ENCODE measurements around the gene ADGRG6. TPM values are rescaled to one million over a fixed set of nuclear protein-coding genes. Genes with fewer than 3 reads are reported as not detected.

ADGRG6 gene
- total RNA-seq, 1 donor from 2014 or later = 39.1 TPM

DNA sequence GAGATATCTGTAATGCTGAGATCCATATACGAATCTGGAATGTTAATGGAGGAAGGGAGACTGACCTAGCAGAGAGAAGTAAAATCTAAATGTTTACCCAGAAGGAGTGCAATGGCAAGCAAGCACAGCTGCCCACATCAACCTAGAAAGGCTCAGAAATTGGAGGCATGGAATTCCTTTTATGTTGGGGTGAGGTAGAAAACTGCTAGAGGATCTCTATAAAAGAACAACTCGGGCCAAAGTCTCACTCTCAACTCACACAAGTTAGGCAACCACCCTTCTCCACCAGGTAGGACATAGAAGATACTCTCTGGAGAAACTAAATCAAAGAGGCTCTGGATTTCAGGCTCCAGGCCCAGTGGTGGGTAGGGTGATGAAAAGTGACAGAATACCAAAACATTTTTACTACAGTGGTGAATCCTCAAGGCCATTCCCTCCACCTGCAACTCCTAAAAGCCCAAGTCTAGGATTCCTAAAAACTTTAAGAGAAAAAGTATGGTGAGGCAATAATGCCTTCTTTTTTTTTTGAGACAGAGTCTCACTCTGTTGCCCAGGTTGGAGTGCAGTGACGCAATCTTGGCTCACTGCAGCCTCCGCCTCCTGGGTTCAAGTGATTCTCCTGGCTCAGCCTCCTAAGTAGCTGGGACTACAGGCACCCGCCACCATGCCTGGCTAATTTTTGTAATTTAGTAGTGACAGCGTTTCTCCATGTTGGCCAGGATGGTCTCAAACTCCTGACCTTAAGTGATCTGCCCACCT lies 9.5 kb upstream of the ADGRG6 start:
- H3K36me3 ChIP-seq (ENCODE audit: control insufficient read depth, insufficient read depth, low read length) = no peaks in the 10 kb centered on the region
- H3K27me3 ChIP-seq (ENCODE audit: control insufficient read depth, insufficient read depth, low read length) = no peaks in the 10 kb centered on the region
- no peak for DNase-seq (ENCODE audit: low read depth)
- TF ChIP-seq, protein P1, sequence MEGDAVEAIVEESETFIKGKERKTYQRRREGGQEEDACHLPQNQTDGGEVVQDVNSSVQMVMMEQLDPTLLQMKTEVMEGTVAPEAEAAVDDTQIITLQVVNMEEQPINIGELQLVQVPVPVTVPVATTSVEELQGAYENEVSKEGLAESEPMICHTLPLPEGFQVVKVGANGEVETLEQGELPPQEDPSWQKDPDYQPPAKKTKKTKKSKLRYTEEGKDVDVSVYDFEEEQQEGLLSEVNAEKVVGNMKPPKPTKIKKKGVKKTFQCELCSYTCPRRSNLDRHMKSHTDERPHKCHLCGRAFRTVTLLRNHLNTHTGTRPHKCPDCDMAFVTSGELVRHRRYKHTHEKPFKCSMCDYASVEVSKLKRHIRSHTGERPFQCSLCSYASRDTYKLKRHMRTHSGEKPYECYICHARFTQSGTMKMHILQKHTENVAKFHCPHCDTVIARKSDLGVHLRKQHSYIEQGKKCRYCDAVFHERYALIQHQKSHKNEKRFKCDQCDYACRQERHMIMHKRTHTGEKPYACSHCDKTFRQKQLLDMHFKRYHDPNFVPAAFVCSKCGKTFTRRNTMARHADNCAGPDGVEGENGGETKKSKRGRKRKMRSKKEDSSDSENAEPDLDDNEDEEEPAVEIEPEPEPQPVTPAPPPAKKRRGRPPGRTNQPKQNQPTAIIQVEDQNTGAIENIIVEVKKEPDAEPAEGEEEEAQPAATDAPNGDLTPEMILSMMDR (IDR thresholded peaks at IDR 0.05; ENCODE audit: insufficient read depth, low read length, poor library complexity, severe bottlenecking) = no peak
- no peak overlapping the region for H3K4me3 ChIP-seq (ENCODE audit: low read depth, low read length)

DNA sequence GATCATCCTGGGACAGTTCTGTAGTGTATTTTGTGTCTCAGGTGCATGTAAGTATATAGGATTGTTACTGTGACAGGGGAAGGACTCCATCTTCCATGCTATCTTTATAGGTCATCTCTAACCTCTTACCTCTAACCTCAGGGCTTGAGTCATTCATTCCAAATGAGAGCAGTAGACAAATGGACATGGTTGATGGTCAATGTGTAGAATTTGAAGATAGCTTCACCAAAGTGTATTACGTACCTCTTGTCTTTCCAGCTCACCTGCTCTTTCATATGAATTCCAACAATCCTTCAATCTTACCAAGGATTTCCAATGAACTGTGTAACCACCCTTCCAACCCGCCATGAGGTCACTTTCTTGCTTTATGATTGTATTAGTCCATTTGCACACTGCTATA lies 8.7 kb upstream of the ADGRG6 start:
- H3K27me3 ChIP-seq (ENCODE audit: control insufficient read depth, insufficient read depth, low read length) = no peaks in the 10 kb centered on the region
- no peak overlapping the region for H3K4me3 ChIP-seq (ENCODE audit: low read depth, low read length)
- no peak for DNase-seq (ENCODE audit: low read depth)

DNA sequence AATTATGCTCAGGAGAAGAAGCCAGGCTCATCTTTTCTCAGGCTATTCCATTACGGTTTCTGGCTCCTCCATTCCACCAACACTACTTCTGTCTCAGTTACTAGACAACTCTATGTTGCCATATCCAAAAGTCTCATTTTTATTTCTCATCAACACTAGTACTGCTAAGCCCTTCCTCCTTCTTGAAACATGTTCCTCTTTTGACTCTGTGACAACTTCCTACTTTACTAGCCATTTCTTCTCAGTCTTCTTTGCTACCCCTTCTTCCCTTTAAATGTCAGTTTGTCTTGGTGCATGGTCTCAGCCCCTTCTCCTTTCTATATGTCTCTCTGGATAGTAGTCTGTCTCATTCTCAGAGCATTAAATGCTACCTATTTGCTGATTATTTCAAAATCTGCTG lies 7.1 kb upstream of the ADGRG6 start:
- Histone ChIP-seq H3K36me3 (ENCODE audit: control insufficient read depth, insufficient read depth, low read length) (no peaks in the 10 kb centered on the region), H3K27me3 (ENCODE audit: control insufficient read depth, insufficient read depth, low read length) (no peaks in the 10 kb centered on the region), H3K4me3 (ENCODE audit: low read depth, low read length) (no peak overlapping the region)
- TF ChIP-seq, protein P1 (IDR thresholded peaks at IDR 0.05; ENCODE audit: insufficient read depth, low read length, poor library complexity, severe bottlenecking) = no peak
- DNase-seq (ENCODE audit: low read depth) = no peak

More for the DNA sequence above, 8.7 kb upstream of the ADGRG6 start:
- TF ChIP-seq, protein P1 (IDR thresholded peaks at IDR 0.05; ENCODE audit: insufficient read depth, low read length, poor library complexity, severe bottlenecking) = no peak
- H3K36me3 ChIP-seq (ENCODE audit: control insufficient read depth, insufficient read depth, low read length) = no peaks in the 10 kb centered on the region

DNA sequence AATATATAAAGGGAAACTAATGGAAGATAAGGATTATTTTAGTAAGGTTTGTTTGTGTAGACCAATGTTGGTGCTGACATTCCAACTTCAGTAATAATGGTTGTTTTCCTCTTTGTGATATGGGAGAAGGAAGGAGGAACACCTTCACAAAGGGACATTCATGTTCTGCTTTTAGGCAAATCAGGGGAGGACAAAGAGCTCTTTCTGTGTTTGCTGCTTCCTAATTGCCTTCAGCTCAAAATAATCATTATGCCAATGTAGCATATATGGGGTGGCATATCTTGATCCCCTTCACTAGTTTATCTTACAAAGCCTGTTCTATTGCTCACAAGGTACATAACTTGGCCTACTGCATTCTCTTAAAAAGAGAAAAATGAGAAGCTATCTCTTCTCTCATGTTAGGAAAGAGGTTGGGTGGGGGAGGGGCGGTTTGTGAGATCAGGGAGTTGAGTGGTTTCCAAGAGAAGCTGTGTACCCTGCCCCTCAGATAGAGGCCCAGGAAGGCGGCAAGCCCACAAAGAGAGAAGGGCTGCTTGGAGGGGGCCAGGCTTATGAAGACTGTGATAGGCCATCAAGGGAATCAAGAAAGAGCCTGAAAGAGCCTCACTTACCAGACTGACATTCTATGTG lies 4.7 kb upstream of the ADGRG6 start:
- TF ChIP-seq, protein P1 (IDR thresholded peaks at IDR 0.05; ENCODE audit: insufficient read depth, low read length, poor library complexity, severe bottlenecking) = no peak
- H3K4me3 ChIP-seq (ENCODE audit: low read depth, low read length) = no peak overlapping the region

DNA sequence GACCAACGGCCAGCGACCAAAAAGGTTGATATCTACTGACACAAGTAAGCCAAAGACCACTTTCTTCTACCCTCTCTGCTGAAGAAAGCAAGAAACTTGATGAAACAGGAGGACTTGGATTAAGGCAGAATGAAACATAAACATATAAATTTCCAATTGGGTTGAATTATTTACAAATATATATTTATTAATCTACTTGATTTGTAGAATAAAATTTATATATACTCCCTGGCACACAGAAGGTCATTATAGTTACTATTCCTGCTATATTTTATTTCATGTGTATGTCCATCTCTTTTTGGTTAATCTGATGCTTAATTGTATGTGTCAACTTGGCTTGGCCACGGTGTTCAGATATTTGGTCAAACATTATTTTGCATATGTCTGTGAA lies 4.2 kb upstream of the ADGRG6 start:
- Histone ChIP-seq H3K4me3 (ENCODE audit: low read depth, low read length) (no peak overlapping the region), H3K36me3 (ENCODE audit: control insufficient read depth, insufficient read depth, low read length) (no peaks in the 10 kb centered on the region), H3K27me3 (ENCODE audit: control insufficient read depth, insufficient read depth, low read length) (no peaks in the 10 kb centered on the region)
- TF ChIP-seq, protein P1 (IDR thresholded peaks at IDR 0.05; ENCODE audit: insufficient read depth, low read length, poor library complexity, severe bottlenecking) = no peak
- no peak for DNase-seq (ENCODE audit: low read depth)

More for the DNA sequence above, 4.7 kb upstream of the ADGRG6 start:
- Histone ChIP-seq H3K36me3 (ENCODE audit: control insufficient read depth, insufficient read depth, low read length) (no peaks in the 10 kb centered on the region), H3K27me3 (ENCODE audit: control insufficient read depth, insufficient read depth, low read length) (no peaks in the 10 kb centered on the region)
- DNase-seq (ENCODE audit: low read depth) = no peak
